H1 (cell line): ENCODE data around the gene GALNT2. TPM values are rescaled to one million over a fixed set of nuclear protein-coding genes. Genes with fewer than 3 reads are reported as not detected.
A peak's percentile ranks its signal among the peaks of the same experiment; 100 is the strongest.

Experiments used
- CTCF ChIA-PET: fragments of 300-600 bp; sonication (Branson Sonifier 250); formaldehyde crosslinking; loops from one replicate; lab custom pipeline; 2021; ENCODE audit not compliant: partially characterized antibody; lab: Charles Lee
- POLR2A ChIA-PET: fragments of 300-600 bp; sonication (Branson Sonifier 250); formaldehyde crosslinking; loops from one replicate; lab custom pipeline; 2021; ENCODE audit warnings: inconsistent platforms; ENCODE audit not compliant: partially characterized antibody; lab: Charles Lee
- DNase-seq, 2 experiments: peaks; one replicate each; pipeline versions ENCODE4 v3.0.0 to v3.0.0-alpha.2; 2010 to 2022; ENCODE audit warnings: low spot score in 2 of 2, low read depth in 1 of 2, mixed read lengths in 1 of 2
- FAIRE-seq: peaks from 2 replicates; lab custom pipeline; 2011; peaks lifted over from hg19 to GRCh38; lab: Jason Lieb, UNC
- H2AFZ ChIP-seq: 2 replicates; pipeline ENCODE4 v1.8.1; 2012; ENCODE audit warnings: low read length, inconsistent platforms
- H2AK5ac ChIP-seq: 2 replicates; pipeline ENCODE4 v1.6.1; 2013; ENCODE audit warnings: low read depth, low read length
- H2BK120ac ChIP-seq: replicated peaks from 2 replicates; pipeline ENCODE3; 2013; ENCODE audit warnings: low read depth, low read length, inconsistent platforms
- H2BK12ac ChIP-seq: 2 replicates; pipeline ENCODE4 v1.6.1; 2013; ENCODE audit warnings: low read depth, low read length
- H2BK15ac ChIP-seq: 2 replicates; pipeline ENCODE4 v1.6.1; 2013; ENCODE audit warnings: low read length
- H2BK20ac ChIP-seq: 2 replicates; pipeline ENCODE4 v1.6.1; 2013; ENCODE audit warnings: low read length
- H2BK5ac ChIP-seq: 2 replicates; pipeline ENCODE4 v1.6.1; 2013; ENCODE audit warnings: low read depth, low read length
- H3K14ac ChIP-seq: 2 replicates; pipeline ENCODE4 v1.6.1; 2013; ENCODE audit warnings: inconsistent platforms; ENCODE audit not compliant: insufficient read length
- H3K18ac ChIP-seq: 2 replicates; pipeline ENCODE4 v1.6.1; 2013; ENCODE audit warnings: low read length; ENCODE audit errors: extremely low read depth
- H3K23ac ChIP-seq: 2 replicates; pipeline ENCODE4 v1.6.1; 2013; ENCODE audit warnings: inconsistent platforms; ENCODE audit not compliant: insufficient read length
- H3K23me2 ChIP-seq: 2 replicates; pipeline ENCODE4 v1.6.1; 2013; ENCODE audit warnings: low read depth, low read length
- H3K27ac ChIP-seq: 2 replicates; pipeline ENCODE4 v1.6.1; 2011; ENCODE audit warnings: low read depth, low read length, inconsistent platforms
- H3K27me3 ChIP-seq, 4 experiments: replicated peaks in 1 of 4; 1 replicate in 1 of 4; 2 replicates in 3 of 4; pipeline versions ENCODE4 v1.6.1 to v1.8.1; 2011 to 2013; ENCODE audit warnings: low read length in 3 of 4, mild to moderate bottlenecking in 3 of 4, inconsistent platforms in 2 of 4, mixed read lengths in 2 of 4, moderate library complexity in 1 of 4; ENCODE audit not compliant: control insufficient read depth in 3 of 4, insufficient read depth in 3 of 4; ENCODE audit errors: extremely low read depth in 1 of 4
- H3K36me3 ChIP-seq, 4 experiments: 2 replicates each; pipeline versions ENCODE4 v1.6.1 to v1.8.1; 2011 to 2013; ENCODE audit warnings: mild to moderate bottlenecking in 4 of 4, low read length in 3 of 4, moderate library complexity in 2 of 4, control low read depth in 1 of 4, inconsistent platforms in 1 of 4; ENCODE audit not compliant: insufficient read depth in 4 of 4, control insufficient read depth in 2 of 4
- H3K4ac ChIP-seq: replicated peaks from 2 replicates; pipeline ENCODE3; 2013; ENCODE audit warnings: low read length, low read depth, mixed read lengths, inconsistent platforms; ENCODE audit not compliant: insufficient read length
- H3K4me1 ChIP-seq, 4 experiments: replicated peaks in 1 of 4; 1 replicate in 1 of 4; 2 replicates in 3 of 4; pipeline versions ENCODE4 v1.6.1 to v1.8.1; 2011 to 2013; ENCODE audit warnings: low read length in 3 of 4, inconsistent platforms in 2 of 4, mixed read lengths in 1 of 4; ENCODE audit not compliant: insufficient read depth in 4 of 4, control insufficient read depth in 3 of 4
- H3K4me2 ChIP-seq, 2 experiments: 2 replicates each; pipeline versions ENCODE4 v1.6.1 to v1.8.1; 2011 to 2013; ENCODE audit warnings: low read depth in 2 of 2, low read length in 2 of 2, control low read depth in 1 of 2, inconsistent platforms in 1 of 2, mild to moderate bottlenecking in 1 of 2; ENCODE audit not compliant: insufficient read depth in 1 of 2
- H3K4me3 ChIP-seq, 4 experiments: fragments of 200-600, 300-600 bp in 1 of 4; sonication (generic), shearing (Covaris generic), sonication (Bioruptor Twin) in 1 of 4; 2 replicates each; pipeline versions ENCODE4 v1.5.1 to v1.8.1; 2011 to 2016; ENCODE audit warnings: low read length in 4 of 4, low read depth in 3 of 4, control low read depth in 2 of 4, inconsistent platforms in 2 of 4, mild to moderate bottlenecking in 2 of 4, mixed read lengths in 1 of 4, moderate library complexity in 1 of 4; ENCODE audit not compliant: insufficient read depth in 2 of 4; ENCODE audit errors: extremely low read depth in 1 of 4
- H3K56ac ChIP-seq: replicated peaks from 2 replicates; pipeline ENCODE3; 2013; ENCODE audit warnings: low read depth, mild to moderate bottlenecking, mixed read lengths, low read length, inconsistent platforms; ENCODE audit not compliant: insufficient read length
- H3K79me1 ChIP-seq: 2 replicates; pipeline ENCODE4 v1.6.1; 2013; ENCODE audit warnings: low read depth, low read length, control low read depth
- H3K79me2 ChIP-seq, 2 experiments: 2 replicates each; pipeline versions ENCODE4 v1.6.1 to v1.8.1; 2012 to 2013; ENCODE audit warnings: low read length in 2 of 2, mild to moderate bottlenecking in 2 of 2, inconsistent platforms in 1 of 2; ENCODE audit not compliant: insufficient read depth in 2 of 2, control insufficient read depth in 1 of 2
- H3K9ac ChIP-seq, 4 experiments: replicated peaks in 1 of 4; 1 replicate in 1 of 4; 2 replicates in 3 of 4; pipeline versions ENCODE4 v1.6.1 to v1.8.1; 2011 to 2013; ENCODE audit warnings: low read depth in 3 of 4, low read length in 3 of 4, control low read depth in 2 of 4, mild to moderate bottlenecking in 2 of 4, moderate library complexity in 2 of 4, inconsistent platforms in 1 of 4; ENCODE audit errors: extremely low read depth in 1 of 4
- H3K9me3 ChIP-seq, 2 experiments: 2 replicates each; pipeline versions ENCODE4 v1.6.1 to v1.8.1; 2012 to 2013; ENCODE audit warnings: mild to moderate bottlenecking in 2 of 2, moderate library complexity in 2 of 2, control low read depth in 1 of 2, inconsistent platforms in 1 of 2, low read depth in 1 of 2, low read length in 1 of 2, mixed read lengths in 1 of 2; ENCODE audit not compliant: insufficient read depth in 2 of 2
- H4K20me1 ChIP-seq, 2 experiments: replicated peaks in 1 of 2; 2 replicates each; pipeline versions ENCODE3 to v1.8.1; 2011 to 2013; ENCODE audit warnings: inconsistent platforms in 2 of 2, low read length in 2 of 2, mild to moderate bottlenecking in 1 of 2; ENCODE audit not compliant: insufficient read depth in 2 of 2, control insufficient read depth in 1 of 2
- H4K5ac ChIP-seq: 2 replicates; pipeline ENCODE4 v1.6.1; 2013; ENCODE audit warnings: low read length, low read depth, mixed read lengths, inconsistent platforms; ENCODE audit not compliant: insufficient read length
- H4K8ac ChIP-seq: 2 replicates; pipeline ENCODE4 v1.8.0; 2013; ENCODE audit warnings: mild to moderate bottlenecking, moderate library complexity, low read length, inconsistent platforms; ENCODE audit not compliant: insufficient read depth; ENCODE audit errors: extremely low read depth
- H4K91ac ChIP-seq: replicated peaks from 2 replicates; pipeline ENCODE3; 2013; ENCODE audit warnings: low read length, mixed read lengths, inconsistent platforms; ENCODE audit not compliant: insufficient read length
- ATF2 ChIP-seq: IDR thresholded peaks from 2 replicates; pipeline ENCODE4 v1.6.1; 2012; ENCODE audit warnings: low read length, inconsistent platforms
- CBX8 ChIP-seq: fragments of 300-800, 300-1000 bp; sonication (generic); IDR thresholded peaks from 2 replicates; pipeline ENCODE4 v1.7.1; 2016; ENCODE audit warnings: low read depth, low read length, borderline replicate concordance
- KDM4A ChIP-seq: IDR thresholded peaks from one replicate; pipeline ENCODE4 v1.7.1; 2012; ENCODE audit warnings: low read depth, mild to moderate bottlenecking, moderate library complexity, low read length, inconsistent platforms; ENCODE audit not compliant: severe bottlenecking
- KDM5A ChIP-seq: fragments of 200-600 bp; IDR thresholded peaks from 2 replicates; pipeline ENCODE4 v1.7.1; 2012; ENCODE audit warnings: mild to moderate bottlenecking, low read length, inconsistent platforms, mixed read lengths
- MAX ChIP-seq: IDR thresholded peaks from 2 replicates; pipeline ENCODE4 v1.6.1; 2012; ENCODE audit warnings: inconsistent platforms
- NRF1 ChIP-seq: IDR thresholded peaks from 2 replicates; pipeline ENCODE4 v1.6.1; 2011; ENCODE audit warnings: mild to moderate bottlenecking, low read depth, low read length, improper control_type of control experiment
- RFX5 ChIP-seq: IDR thresholded peaks from 2 replicates; pipeline ENCODE4 v1.6.1; 2011; ENCODE audit warnings: low read depth, low read length, improper control_type of control experiment, borderline replicate concordance
- SUZ12 ChIP-seq: fragments of 200-600 bp; sonication (generic); IDR thresholded peaks from 2 replicates; pipeline ENCODE4 v1.6.1; 2012; ENCODE audit warnings: mild to moderate bottlenecking, inconsistent platforms, low read length, moderate library complexity, mixed read lengths
- WGBS, 2 experiments: shearing (Covaris generic) in 1 of 2; methylation state at CpG; one replicate each; pipeline versions ENCODE4 v1.1.6 to v1.1.7; 2013 to 2015; ENCODE audit warnings: low lambda C conversion rate in 2 of 2, mixed read lengths in 2 of 2, inconsistent platforms in 1 of 2, low coverage in 1 of 2, missing lambda C conversion rate in 1 of 2; ENCODE audit not compliant: insufficient replicate concordance in 2 of 2, insufficient coverage in 1 of 2, insufficient read length in 1 of 2; ENCODE audit errors: extremely low coverage in 1 of 2, missing lambda C conversion rate in 1 of 2; 5-methylcytosine and 5-hydroxymethylcytosine counted together
- polyA plus RNA-seq, 7 experiments: library from polyadenylated mRNA; depleted of rRNA in 3 of 7; stranded (reverse) in 5 of 7; unstranded in 2 of 7; fragments of >200 nt in 5 of 7; fragments of 200-250 nt in 2 of 7; gene quantifications; 1 replicate in 5 of 7; 2 replicates in 1 of 7; 4 replicates in 1 of 7; pipeline versions ENCODE4 v1.2.1 to v1.2.3, GENCODE V29; 2011 to 2013; ENCODE audit warnings: missing spikeins in 2 of 7, mixed read lengths in 2 of 7
- total RNA-seq: library from RNA; stranded (reverse); fragmentation: NEBNext Ultra II Directional; extraction: Animal tissue kit (Norgen Biotek cat#: 25700); gene quantifications from 2 replicates; pipeline ENCODE4 v1.2.1, GENCODE V29; 2021

Gene GALNT2
- total and polyA plus RNA-seq, 2 of the 8 experiments (the other 6 are each of a cell fraction or from before 2014, with no cell fraction given) = 34.5 to 75.3 TPM

GRCh38 chr1:230135726-230136125 is 68.7 kb downstream of the GALNT2 start:
- 95% methylated on average over 5 of the region's 6 CpGs; no CpG with 5 or more reads in 1 of the 2 experiments for WGBS, 2 experiments
- H3K4me3 ChIP-seq = no peak overlapping the region
- H3K4me2 ChIP-seq = no peak overlapping the region
- H3K56ac ChIP-seq = no peak overlapping the region
- H4K91ac ChIP-seq = no peak overlapping the region
- H3K23me2 ChIP-seq = no peaks in the 10 kb centered on the region
- H3K18ac ChIP-seq = no peak overlapping the region
- H2AFZ ChIP-seq = no peak overlapping the region
- peaks cover 0 to 6% (median 3%) of the 10 kb centered on the region in 4 experiments; a peak in 3 of 7 replicates for H3K4me1 ChIP-seq
- peak overlapping the region; percentile 72; the same call in 1 of the 2 replicates for H2BK15ac ChIP-seq
- H3K27me3 ChIP-seq = no peaks in the 10 kb centered on the region
- no peak for TF ChIP-seq RFX5
- no peak for TF ChIP-seq NRF1
- no peak for TF ChIP-seq ATF2
- TF ChIP-seq CBX8 = no peak
- TF ChIP-seq MAX = no peak
- no peak for TF ChIP-seq KDM4A
- TF ChIP-seq KDM5A = no peak
- no peak for TF ChIP-seq SUZ12
- FAIRE-seq (no peak), DNase-seq (no peak)
- H2AK5ac ChIP-seq = no peak overlapping the region
- no peak overlapping the region for H2BK12ac ChIP-seq
- H3K36me3 ChIP-seq = no peaks in the 10 kb centered on the region
- no peaks in the 10 kb centered on the region for H3K9me3 ChIP-seq
- POLR2A ChIA-PET = interaction anchor here (1.1 kb wide), 1 partner anchor 59 kb away, joined by 3 read pairs; no protein-coding TSS in a partner anchor
- no peak overlapping the region for H3K9ac ChIP-seq
- no peak overlapping the region for H3K27ac ChIP-seq
- peaks cover 0 to 56% of the 10 kb centered on the region in 2 experiments; a peak in 2 of 4 replicates for H3K79me2 ChIP-seq
- no peak overlapping the region for H3K14ac ChIP-seq
- H3K23ac ChIP-seq = no peak overlapping the region
- no peak overlapping the region for H3K4ac ChIP-seq
- no peak overlapping the region for H2BK20ac ChIP-seq
- H4K20me1 ChIP-seq = peaks cover 1 to 11% of the 10 kb centered on the region in 2 experiments
- H4K5ac ChIP-seq = no peak overlapping the region
- no peak overlapping the region for H2BK120ac ChIP-seq
- no peak overlapping the region for H4K8ac ChIP-seq
- H2BK5ac ChIP-seq = no peak overlapping the region
- CTCF ChIA-PET = interaction anchor here (1.2 to 4.7 kb wide), 4 partner anchors 10 to 47 kb away, joined by 3 to 35 read pairs (median 4); no protein-coding TSS in a partner anchor
- H3K79me1 ChIP-seq = peaks cover 8% of the 10 kb centered on the region; the same call in 1 of the 2 replicates
